ENCODE results near the gene EPC1.

The EPC1 gene

DNA sequence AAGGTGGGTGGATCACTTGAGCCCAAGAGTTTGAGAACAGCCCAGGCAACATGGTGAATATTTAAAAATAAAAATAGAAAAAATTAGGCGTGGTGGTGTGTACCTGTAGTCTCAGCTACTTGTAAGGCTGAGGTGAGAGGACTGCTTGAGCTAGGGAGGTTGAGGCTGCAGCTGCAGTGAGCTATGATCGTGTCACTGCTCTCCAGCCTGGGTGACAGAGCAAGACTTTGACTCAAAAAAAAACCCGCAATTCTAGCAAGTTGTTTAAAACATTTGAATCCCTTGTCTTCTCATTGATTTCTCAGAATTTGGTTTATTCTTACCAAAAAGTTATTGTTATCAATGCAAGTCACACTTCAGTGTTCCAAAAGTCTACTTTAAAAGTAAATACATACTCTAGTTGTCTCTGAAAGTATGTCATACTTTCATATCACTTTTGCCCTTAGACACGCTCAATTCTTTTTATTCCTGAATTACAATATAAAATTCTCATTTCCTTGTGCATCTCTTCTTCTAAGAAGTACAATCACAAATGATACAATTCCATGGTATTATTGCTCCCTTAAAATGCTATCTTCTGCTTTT is 6.3 kb downstream of the EPC1 start:
- no peak overlapping the region for H4K12ac ChIP-seq (ENCODE audit: low read depth, low read length)
- H3K79me1 ChIP-seq (ENCODE audit: low read length) = no peaks in the 10 kb centered on the region
- H3K14ac ChIP-seq (ENCODE audit: low read length) = no peak overlapping the region
- H4K8ac ChIP-seq (ENCODE audit: low read depth, low read length) = no peak overlapping the region
- H3K36me3 ChIP-seq (ENCODE audit: control insufficient read depth in 1 of 2, insufficient read depth in 2 of 2, low read length in 2 of 2) = peaks cover 5% of the 10 kb centered on the region in 2 experiments
- WGBS (ENCODE audit: extremely low coverage, insufficient coverage, insufficient read length) = no CpG with 5 or more reads among the region's 4 CpGs
- no peak overlapping the region for H2BK120ac ChIP-seq (ENCODE audit: insufficient read depth, low read length, poor library complexity)
- H3K9ac ChIP-seq (ENCODE audit: low read length) = no peak overlapping the region
- H3K9me3 ChIP-seq (ENCODE audit: insufficient read depth, low read depth, low read length) = no peaks in the 10 kb centered on the region
- no peak overlapping the region for H3K18ac ChIP-seq (ENCODE audit: low read length)
- no peak overlapping the region for H3K23ac ChIP-seq (ENCODE audit: low read length)
- no peak overlapping the region for H3K4me2 ChIP-seq (ENCODE audit: low read length)
- no peak overlapping the region for H2AK5ac ChIP-seq (ENCODE audit: low read length)
- peak overlapping the region; percentile 91 for H3K4ac ChIP-seq (ENCODE audit: low read depth, low read length)
- H2BK5ac ChIP-seq (ENCODE audit: low read depth, low read length, poor library complexity) = no peak overlapping the region
- peaks cover 24% of the 10 kb centered on the region for H3K79me2 ChIP-seq (ENCODE audit: control insufficient read depth, insufficient read depth, low read length, poor library complexity)
- no peak overlapping the region for H2AFZ ChIP-seq (ENCODE audit: insufficient read depth, low read length, poor library complexity)
- H3K4me1 ChIP-seq (ENCODE audit: control insufficient read depth in 1 of 2, insufficient read depth in 2 of 2, low read length in 2 of 2) = peaks cover 0 to 2% of the 10 kb centered on the region in 2 experiments
- H3K27ac ChIP-seq (ENCODE audit: low read depth, low read length) = no peak overlapping the region
- no peak overlapping the region for H2BK12ac ChIP-seq (ENCODE audit: low read length)
- DNase-seq = no peak
- no peaks in the 10 kb centered on the region for H3K27me3 ChIP-seq (ENCODE audit: insufficient read depth, low read length)
- no peak overlapping the region for H3K4me3 ChIP-seq (ENCODE audit: low read depth, low read length)
- no peak overlapping the region for H4K91ac ChIP-seq (ENCODE audit: low read depth, low read length)

DNA sequence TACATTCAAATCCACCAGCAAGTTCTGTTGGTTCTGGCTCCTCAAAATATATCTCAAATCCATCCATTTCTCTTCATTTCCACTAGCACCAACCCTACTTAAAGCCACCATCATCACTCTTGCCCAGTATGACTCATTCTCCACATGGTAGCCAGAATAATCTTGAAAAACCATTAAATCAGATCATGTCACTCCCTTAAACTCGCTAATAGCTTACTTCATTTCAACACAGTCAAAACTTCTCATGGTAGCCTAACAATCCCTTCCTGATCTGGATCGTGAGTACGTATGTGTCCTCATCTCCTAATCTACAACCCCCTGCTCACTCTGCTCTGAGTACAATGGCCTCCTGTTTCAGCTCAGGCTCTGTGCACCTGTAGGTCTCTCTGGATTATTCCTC is 8.7 kb downstream of the EPC1 start:
- Histone ChIP-seq H2BK5ac (ENCODE audit: low read depth, low read length, poor library complexity) (no peak overlapping the region), H3K79me2 (ENCODE audit: control insufficient read depth, insufficient read depth, low read length, poor library complexity) (peaks cover 22% of the 10 kb centered on the region), H3K9ac (ENCODE audit: low read length) (no peak overlapping the region), H2AFZ (ENCODE audit: insufficient read depth, low read length, poor library complexity) (no peak overlapping the region), H3K79me1 (ENCODE audit: low read length) (no peaks in the 10 kb centered on the region), H4K91ac (ENCODE audit: low read depth, low read length) (no peak overlapping the region), H3K4ac (ENCODE audit: low read depth, low read length) (peak overlapping the region; percentile 96), H2BK120ac (ENCODE audit: insufficient read depth, low read length, poor library complexity) (no peak overlapping the region), H3K14ac (ENCODE audit: low read length) (no peak overlapping the region), H3K27me3 (ENCODE audit: insufficient read depth, low read length) (no peaks in the 10 kb centered on the region), H3K4me1 (ENCODE audit: control insufficient read depth in 1 of 2, insufficient read depth in 2 of 2, low read length in 2 of 2) (peaks cover 3 to 6% of the 10 kb centered on the region in 2 experiments), H3K27ac (ENCODE audit: low read depth, low read length) (no peak overlapping the region), H3K4me3 (ENCODE audit: low read depth, low read length) (no peak overlapping the region), H3K4me2 (ENCODE audit: low read length) (no peak overlapping the region), H2AK5ac (ENCODE audit: low read length) (no peak overlapping the region), H4K8ac (ENCODE audit: low read depth, low read length) (no peak overlapping the region), H3K36me3 (ENCODE audit: control insufficient read depth in 1 of 2, insufficient read depth in 2 of 2, low read length in 2 of 2) (peaks cover 2% of the 10 kb centered on the region in 2 experiments), H2BK12ac (ENCODE audit: low read length) (no peak overlapping the region), H3K18ac (ENCODE audit: low read length) (no peak overlapping the region), H3K9me3 (ENCODE audit: insufficient read depth, low read depth, low read length) (no peaks in the 10 kb centered on the region), H3K23ac (ENCODE audit: low read length) (no peak overlapping the region), H4K12ac (ENCODE audit: low read depth, low read length) (no peak overlapping the region)
- DNase-seq = no peak
- WGBS (ENCODE audit: extremely low coverage, insufficient coverage, insufficient read length) = no CpG with 5 or more reads among the region's 3 CpGs

DNA sequence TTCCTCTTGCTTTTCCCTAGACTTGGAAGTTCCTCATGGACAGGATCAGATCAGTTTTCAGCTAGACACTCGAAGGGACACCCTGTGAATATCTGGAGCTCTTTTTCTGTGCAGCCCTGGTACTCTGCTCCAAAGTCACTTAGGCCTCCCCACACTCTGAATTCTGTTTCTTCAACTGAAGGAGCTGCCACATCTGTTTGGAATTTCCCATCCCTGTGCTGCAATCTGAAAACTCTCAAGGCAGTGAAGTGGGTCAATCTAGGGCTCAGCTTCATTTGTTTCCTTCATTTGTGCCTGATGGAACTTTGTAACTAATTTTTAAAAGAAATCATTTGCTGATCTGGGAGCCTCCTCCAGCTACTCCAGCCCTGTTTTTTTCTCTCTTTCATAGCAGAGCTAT is 9.6 kb downstream of the EPC1 start:
- no peak overlapping the region for H3K18ac ChIP-seq (ENCODE audit: low read length)
- no peak overlapping the region for H3K4me3 ChIP-seq (ENCODE audit: low read depth, low read length)
- no peak overlapping the region for H3K9ac ChIP-seq (ENCODE audit: low read length)
- no peak for DNase-seq
- no peak overlapping the region for H3K14ac ChIP-seq (ENCODE audit: low read length)
- peaks cover 20% of the 10 kb centered on the region for H3K79me2 ChIP-seq (ENCODE audit: control insufficient read depth, insufficient read depth, low read length, poor library complexity)
- H3K27ac ChIP-seq (ENCODE audit: low read depth, low read length) = no peak overlapping the region
- no peak overlapping the region for H2AK5ac ChIP-seq (ENCODE audit: low read length)
- H2BK120ac ChIP-seq (ENCODE audit: insufficient read depth, low read length, poor library complexity) = no peak overlapping the region
- H3K23ac ChIP-seq (ENCODE audit: low read length) = no peak overlapping the region
- no peak overlapping the region for H2BK12ac ChIP-seq (ENCODE audit: low read length)
- WGBS (ENCODE audit: extremely low coverage, insufficient coverage, insufficient read length) = no CpG with 5 or more reads among the region's 1 CpG
- no peak overlapping the region for H3K4me2 ChIP-seq (ENCODE audit: low read length)
- H2AFZ ChIP-seq (ENCODE audit: insufficient read depth, low read length, poor library complexity) = no peak overlapping the region
- peaks cover 4 to 8% of the 10 kb centered on the region in 2 experiments for H3K4me1 ChIP-seq (ENCODE audit: control insufficient read depth in 1 of 2, insufficient read depth in 2 of 2, low read length in 2 of 2)
- peak overlapping the region; percentile 26 for H3K4ac ChIP-seq (ENCODE audit: low read depth, low read length)
- no peaks in the 10 kb centered on the region for H3K27me3 ChIP-seq (ENCODE audit: insufficient read depth, low read length)
- H3K79me1 ChIP-seq (ENCODE audit: low read length) = no peaks in the 10 kb centered on the region
- no peaks in the 10 kb centered on the region for H3K9me3 ChIP-seq (ENCODE audit: insufficient read depth, low read depth, low read length)
- no peak overlapping the region for H2BK5ac ChIP-seq (ENCODE audit: low read depth, low read length, poor library complexity)
- H4K91ac ChIP-seq (ENCODE audit: low read depth, low read length) = no peak overlapping the region
- H3K36me3 ChIP-seq (ENCODE audit: control insufficient read depth in 1 of 2, insufficient read depth in 2 of 2, low read length in 2 of 2) = peaks cover 0 to 2% of the 10 kb centered on the region in 2 experiments
- no peak overlapping the region for H4K8ac ChIP-seq (ENCODE audit: low read depth, low read length)
- no peak overlapping the region for H4K12ac ChIP-seq (ENCODE audit: low read depth, low read length)

DNA sequence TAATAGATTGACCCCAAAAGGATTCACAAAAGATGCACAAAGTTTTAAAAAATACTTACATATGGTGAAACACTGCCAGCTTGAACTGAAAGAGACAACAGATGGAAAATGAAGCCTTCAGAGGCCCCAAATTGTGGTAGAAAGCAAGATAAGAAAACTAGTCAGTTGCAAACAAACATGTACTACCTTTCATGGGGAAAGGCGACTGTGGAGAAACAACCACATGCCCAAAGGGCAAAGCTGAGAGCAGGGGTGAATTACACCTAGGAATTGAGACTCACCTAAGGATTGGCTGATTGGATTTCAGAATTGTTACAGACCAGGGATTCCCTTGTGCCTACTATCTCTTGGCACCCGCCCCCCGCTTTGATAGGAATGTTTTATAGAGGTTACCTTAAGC is 13.1 kb downstream of the EPC1 start:
- WGBS (ENCODE audit: extremely low coverage, insufficient coverage, insufficient read length) = no CpG with 5 or more reads among the region's 3 CpGs
- Histone ChIP-seq H3K4me1 (ENCODE audit: control insufficient read depth in 1 of 2, insufficient read depth in 2 of 2, low read length in 2 of 2) (peaks cover 7 to 11% of the 10 kb centered on the region in 2 experiments), H2AK5ac (ENCODE audit: low read length) (no peak overlapping the region), H4K91ac (ENCODE audit: low read depth, low read length) (no peak overlapping the region), H3K27ac (ENCODE audit: low read depth, low read length) (no peak overlapping the region), H3K23ac (ENCODE audit: low read length) (no peak overlapping the region), H3K79me2 (ENCODE audit: control insufficient read depth, insufficient read depth, low read length, poor library complexity) (peaks cover 20% of the 10 kb centered on the region), H4K8ac (ENCODE audit: low read depth, low read length) (no peak overlapping the region), H3K27me3 (ENCODE audit: insufficient read depth, low read length) (no peaks in the 10 kb centered on the region), H2BK5ac (ENCODE audit: low read depth, low read length, poor library complexity) (no peak overlapping the region), H4K12ac (ENCODE audit: low read depth, low read length) (no peak overlapping the region), H2BK120ac (ENCODE audit: insufficient read depth, low read length, poor library complexity) (no peak overlapping the region), H3K4me3 (ENCODE audit: low read depth, low read length) (no peak overlapping the region), H3K14ac (ENCODE audit: low read length) (no peak overlapping the region), H2BK12ac (ENCODE audit: low read length) (no peak overlapping the region), H3K18ac (ENCODE audit: low read length) (no peak overlapping the region), H3K36me3 (ENCODE audit: control insufficient read depth in 1 of 2, insufficient read depth in 2 of 2, low read length in 2 of 2) (peaks cover 0 to 5% of the 10 kb centered on the region in 2 experiments), H3K9ac (ENCODE audit: low read length) (no peak overlapping the region), H3K4ac (ENCODE audit: low read depth, low read length) (peak overlapping the region; percentile 82), H3K9me3 (ENCODE audit: insufficient read depth, low read depth, low read length) (no peaks in the 10 kb centered on the region), H3K79me1 (ENCODE audit: low read length) (no peaks in the 10 kb centered on the region), H2AFZ (ENCODE audit: insufficient read depth, low read length, poor library complexity) (no peak overlapping the region), H3K4me2 (ENCODE audit: low read length) (no peak overlapping the region)
- no peak for DNase-seq
